Measurements from ENCODE around the gene WARS2.

The WARS2 gene

GRCh38 chr1:119011116-119011515 is 129.3 kb downstream of the WARS2 start:
- Histone ChIP-seq H3K36me3 (ENCODE audit: insufficient read depth, insufficient read length, low read length) (no peaks in the 10 kb centered on the region), H3K4me1 (ENCODE audit: insufficient read depth, insufficient read length) (no peaks in the 10 kb centered on the region), H3K27me3 (ENCODE audit: insufficient read depth, insufficient read length) (peaks cover 23% of the 10 kb centered on the region), H3K9ac (ENCODE audit: insufficient read length, low read depth) (no peak overlapping the region), H3K4me3 (ENCODE audit: insufficient read length, low read depth) (no peak overlapping the region), H3K9me3 (ENCODE audit: insufficient read depth, low read length) (peaks cover 12% of the 10 kb centered on the region; the same call in 1 of the 2 replicates)
- no peak for DNase-seq (ENCODE audit: low read depth, low spot score)
- TF ChIP-seq SUZ12 (IDR thresholded peaks at IDR 0.05; ENCODE audit: extremely low read depth, insufficient read depth, insufficient read length) (no peak), ZNF274 (IDR thresholded peaks at IDR 0.05; ENCODE audit: low read depth, low read length) (no peak), YY1 (IDR thresholded peaks at IDR 0.05; ENCODE audit: insufficient read depth, insufficient read length) (no peak)

- no peak overlapping the region for H3K9ac ChIP-seq (ENCODE audit: insufficient read length, low read depth)
- DNase-seq (ENCODE audit: low read depth, low spot score) = no peak
- H3K36me3 ChIP-seq (ENCODE audit: insufficient read depth, insufficient read length, low read length) = no peaks in the 10 kb centered on the region
- H3K4me3 ChIP-seq (ENCODE audit: insufficient read length, low read depth) = no peak overlapping the region
- peaks cover 11% of the 10 kb centered on the region; the same call in 1 of the 2 replicates for H3K9me3 ChIP-seq (ENCODE audit: insufficient read depth, low read length)
- H3K27me3 ChIP-seq (ENCODE audit: insufficient read depth, insufficient read length) = peaks cover 32% of the 10 kb centered on the region
- no peaks in the 10 kb centered on the region for H3K4me1 ChIP-seq (ENCODE audit: insufficient read depth, insufficient read length)
- no peak for TF ChIP-seq ZNF274 (IDR thresholded peaks at IDR 0.05; ENCODE audit: low read depth, low read length)
- no peak for TF ChIP-seq YY1 (IDR thresholded peaks at IDR 0.05; ENCODE audit: insufficient read depth, insufficient read length)
- TF ChIP-seq SUZ12 (IDR thresholded peaks at IDR 0.05; ENCODE audit: extremely low read depth, insufficient read depth, insufficient read length) = no peak
These were observed 130.3 kb downstream of the WARS2 start for GRCh38 chr1:119010201-119010600.

- Histone ChIP-seq H3K4me1 (ENCODE audit: insufficient read depth, insufficient read length) (no peaks in the 10 kb centered on the region), H3K27me3 (ENCODE audit: insufficient read depth, insufficient read length) (peaks cover 33% of the 10 kb centered on the region), H3K9me3 (ENCODE audit: insufficient read depth, low read length) (peaks cover 11% of the 10 kb centered on the region; the same call in 1 of the 2 replicates), H3K36me3 (ENCODE audit: insufficient read depth, insufficient read length, low read length) (no peaks in the 10 kb centered on the region), H3K4me3 (ENCODE audit: insufficient read length, low read depth) (no peak overlapping the region), H3K9ac (ENCODE audit: insufficient read length, low read depth) (peak overlapping the region; percentile 14)
- DNase-seq (ENCODE audit: low read depth, low spot score) = no peak
- TF ChIP-seq SUZ12 (IDR thresholded peaks at IDR 0.05; ENCODE audit: extremely low read depth, insufficient read depth, insufficient read length) (no peak), YY1 (IDR thresholded peaks at IDR 0.05; ENCODE audit: insufficient read depth, insufficient read length) (no peak), ZNF274 (IDR thresholded peaks at IDR 0.05; ENCODE audit: low read depth, low read length) (no peak)
These were observed 131.2 kb downstream of the WARS2 start for GRCh38 chr1:119009312-119009655.

- Histone ChIP-seq H3K27me3 (ENCODE audit: insufficient read depth, insufficient read length) (peaks cover 33% of the 10 kb centered on the region), H3K9ac (ENCODE audit: insufficient read length, low read depth) (peak overlapping the region; percentile 37), H3K4me1 (ENCODE audit: insufficient read depth, insufficient read length) (no peaks in the 10 kb centered on the region), H3K9me3 (ENCODE audit: insufficient read depth, low read length) (peaks cover 11% of the 10 kb centered on the region; the same call in 1 of the 2 replicates), H3K36me3 (ENCODE audit: insufficient read depth, insufficient read length, low read length) (no peaks in the 10 kb centered on the region), H3K4me3 (ENCODE audit: insufficient read length, low read depth) (peak overlapping the region; percentile 17)
- TF ChIP-seq ZNF274 (IDR thresholded peaks at IDR 0.05; ENCODE audit: low read depth, low read length) (no peak), SUZ12 (IDR thresholded peaks at IDR 0.05; ENCODE audit: extremely low read depth, insufficient read depth, insufficient read length) (no peak), YY1 (IDR thresholded peaks at IDR 0.05; ENCODE audit: insufficient read depth, insufficient read length) (no peak)
- DNase-seq (ENCODE audit: low read depth, low spot score) = no peak
These were observed 131.8 kb downstream of the WARS2 start for GRCh38 chr1:119008483-119009311.

- H3K9ac ChIP-seq (ENCODE audit: insufficient read length, low read depth) = peak overlapping the region; percentile 37
- peaks cover 11% of the 10 kb centered on the region; the same call in 1 of the 2 replicates for H3K9me3 ChIP-seq (ENCODE audit: insufficient read depth, low read length)
- no peaks in the 10 kb centered on the region for H3K4me1 ChIP-seq (ENCODE audit: insufficient read depth, insufficient read length)
- H3K36me3 ChIP-seq (ENCODE audit: insufficient read depth, insufficient read length, low read length) = no peaks in the 10 kb centered on the region
- peak overlapping the region; percentile 17 for H3K4me3 ChIP-seq (ENCODE audit: insufficient read length, low read depth)
- TF ChIP-seq ZNF274 (IDR thresholded peaks at IDR 0.05; ENCODE audit: low read depth, low read length) (no peak), YY1 (IDR thresholded peaks at IDR 0.05; ENCODE audit: insufficient read depth, insufficient read length) (no peak), SUZ12 (IDR thresholded peaks at IDR 0.05; ENCODE audit: extremely low read depth, insufficient read depth, insufficient read length) (no peak)
- DNase-seq (ENCODE audit: low read depth, low spot score) = no peak
- H3K27me3 ChIP-seq (ENCODE audit: insufficient read depth, insufficient read length) = peaks cover 33% of the 10 kb centered on the region
These were observed 132.6 kb downstream of the WARS2 start for GRCh38 chr1:119007670-119008482.

- Histone ChIP-seq H3K9ac (ENCODE audit: insufficient read length, low read depth) (peak overlapping the region; percentile 23), H3K27me3 (ENCODE audit: insufficient read depth, insufficient read length) (peaks cover 33% of the 10 kb centered on the region), H3K4me1 (ENCODE audit: insufficient read depth, insufficient read length) (no peaks in the 10 kb centered on the region), H3K4me3 (ENCODE audit: insufficient read length, low read depth) (peak overlapping the region; percentile 13), H3K36me3 (ENCODE audit: insufficient read depth, insufficient read length, low read length) (no peaks in the 10 kb centered on the region), H3K9me3 (ENCODE audit: insufficient read depth, low read length) (peaks cover 11% of the 10 kb centered on the region; the same call in 1 of the 2 replicates)
- no peak for TF ChIP-seq ZNF274 (IDR thresholded peaks at IDR 0.05; ENCODE audit: low read depth, low read length)
- TF ChIP-seq SUZ12 (IDR thresholded peaks at IDR 0.05; ENCODE audit: extremely low read depth, insufficient read depth, insufficient read length) = no peak
- TF ChIP-seq YY1 (IDR thresholded peaks at IDR 0.05; ENCODE audit: insufficient read depth, insufficient read length) = no peak
- DNase-seq (ENCODE audit: low read depth, low spot score) = no peak
These were observed 133.1 kb downstream of the WARS2 start for GRCh38 chr1:119007339-119007669.
